Esophagus muscularis mucosa (tissue), 3 donors: ENCODE results near the gene LRRK1.

Experiments
- CTCF ChIP-seq, 3 experiments: fragments of 200-600 bp in 2 of 3; fragments of 450-650 bp in 1 of 3; sonication (generic) in 2 of 3; IDR thresholded peaks; one replicate each; pipeline ENCODE4 v1.5.1; 2017 to 2019; ENCODE audit warnings: antibody characterized with exemption in 3 of 3, mild to moderate bottlenecking in 2 of 3, moderate library complexity in 1 of 3
- POLR2A ChIP-seq: fragments of 450-650 bp; IDR thresholded peaks from one replicate; pipeline ENCODE4 v1.6.1; 2017; ENCODE audit warnings: antibody characterized with exemption, moderate library complexity, mild to moderate bottlenecking, low read depth

GRCh38 chr15:100892013-100892355 lies 27.2 kb upstream of the LRRK1 start:
- TF ChIP-seq POLR2A, result no peak
- no peak for TF ChIP-seq CTCF (IDR thresholded peaks at IDR 0.05)
